GM23338 (cell line): ENCODE results near the gene TNFAIP8L1. TPM values are rescaled to one million over a fixed set of nuclear protein-coding genes. Genes with fewer than 3 reads are reported as not detected.

Experiments
- ATAC-seq: fragments of 200-7000 bp; cut with Tn5 transposase; 3 replicates; pipeline ENCODE4 v1.9.1; 2020
- DNase-seq: peaks from one replicate; pipeline ENCODE4 v3.0.0-alpha.2; 2015; ENCODE audit warnings: low spot score
- H2AFZ ChIP-seq: fragments of 200-600 bp; sonication (generic); 2 replicates; pipeline ENCODE4 v1.8.0; 2016; ENCODE audit warnings: antibody characterized with exemption, mild to moderate bottlenecking, moderate library complexity
- H3F3A ChIP-seq: fragments of 200-600 bp; sonication (generic); replicated peaks from 2 replicates; pipeline ENCODE4 v1.8.0; 2017; ENCODE audit warnings: antibody characterized with exemption, mixed run types, low read depth
- H3K27ac ChIP-seq: fragments of 200-600 bp; sonication (generic); 2 replicates; pipeline ENCODE4 v1.6.1; 2016; ENCODE audit warnings: low read depth
- H3K27me3 ChIP-seq: fragments of 200-600 bp; sonication (generic); 2 replicates; pipeline ENCODE4 v1.8.0; 2016; ENCODE audit warnings: mild to moderate bottlenecking, mixed run types, moderate library complexity; ENCODE audit not compliant: insufficient read depth
- H3K36me3 ChIP-seq: fragments of 200-600 bp; sonication (generic); 2 replicates; pipeline ENCODE4 v1.8.0; 2016; ENCODE audit warnings: mild to moderate bottlenecking; ENCODE audit not compliant: insufficient read depth
- H3K4me1 ChIP-seq: fragments of 200-600 bp; sonication (generic); 2 replicates; pipeline ENCODE4 v1.8.0; 2016; ENCODE audit warnings: mild to moderate bottlenecking, moderate library complexity; ENCODE audit not compliant: insufficient read depth
- H3K4me2 ChIP-seq: fragments of 200-600 bp; sonication (generic); 2 replicates; pipeline ENCODE4 v1.7.1; 2017; ENCODE audit warnings: mixed run types
- H3K4me3 ChIP-seq: fragments of 200-600 bp; sonication (generic); 2 replicates; pipeline ENCODE4 v1.6.1; 2016; ENCODE audit warnings: mixed run types
- H3K79me2 ChIP-seq: fragments of 200-600 bp; sonication (generic); replicated peaks from 2 replicates; pipeline ENCODE4 v1.8.0; 2017; ENCODE audit warnings: mild to moderate bottlenecking; ENCODE audit not compliant: insufficient read depth
- H3K9me2 ChIP-seq: fragments of 200-600 bp; sonication (generic); 2 replicates; pipeline ENCODE4 v1.8.0; 2017; ENCODE audit not compliant: insufficient read depth
- H4K20me1 ChIP-seq: fragments of 200-600 bp; sonication (generic); replicated peaks from 2 replicates; pipeline ENCODE4 v1.8.0; 2017; ENCODE audit warnings: mild to moderate bottlenecking; ENCODE audit not compliant: insufficient read depth
- H3K27ac Mint-ChIP-seq: 2 replicates; pipeline ENCODE4 v1.8.0; 2020; ENCODE audit warnings: inconsistent platforms, mild to moderate bottlenecking, moderate library complexity, mixed read lengths
- H3K27me3 Mint-ChIP-seq: 3 replicates; pipeline ENCODE4 v1.8.0; 2022; ENCODE audit warnings: low read depth, mild to moderate bottlenecking, moderate library complexity, mixed read lengths, inconsistent platforms; ENCODE audit not compliant: insufficient read depth, poor library complexity
- H3K36me3 Mint-ChIP-seq: 3 replicates; pipeline ENCODE4 v1.8.0; 2021; ENCODE audit warnings: low read depth, mild to moderate bottlenecking, inconsistent platforms, moderate library complexity, mixed read lengths
- H3K4me1 Mint-ChIP-seq: 3 replicates; pipeline ENCODE4 v1.8.0; 2020; ENCODE audit warnings: mild to moderate bottlenecking, inconsistent platforms, mixed read lengths
- H3K4me3 Mint-ChIP-seq: 3 replicates; pipeline ENCODE4 v1.8.0; 2021; ENCODE audit warnings: moderate library complexity, mild to moderate bottlenecking, inconsistent platforms, mixed read lengths
- H3K9me3 Mint-ChIP-seq: 3 replicates; pipeline ENCODE4 v1.8.0; 2020; ENCODE audit warnings: moderate library complexity, mild to moderate bottlenecking, inconsistent platforms, mixed read lengths
- NANOG ChIP-seq: IDR thresholded peaks from 2 replicates; pipeline ENCODE4 v1.6.1; 2016; ENCODE audit warnings: antibody characterized with exemption, borderline replicate concordance
- REST ChIP-seq: IDR thresholded peaks from one replicate; pipeline ENCODE4 v1.6.1; 2018; ENCODE audit warnings: antibody characterized with exemption; ENCODE audit not compliant: unreplicated experiment
- ZNF114 ChIP-seq: fragments of 250-450 bp; sonication (Bioruptor Pico); IDR thresholded peaks from 2 replicates; pipeline ENCODE4 v1.5.0; 2020; ENCODE audit warnings: mild to moderate bottlenecking, moderate library complexity
- ZNF462 ChIP-seq: fragments of 250-450 bp; sonication (Bioruptor Pico); IDR thresholded peaks from 2 replicates; pipeline ENCODE4 v1.5.0; 2020; ENCODE audit warnings: mild to moderate bottlenecking, moderate library complexity
- polyA plus RNA-seq: library from polyadenylated mRNA; unstranded; fragments of >200 nt; fragmentation: Nextera tagmentation; extraction: Ambion mirVana; gene quantifications from 2 replicates; pipeline ENCODE4 v1.2.1, GENCODE V29; 2016
- total RNA-seq: library from RNA; depleted of rRNA; stranded (reverse); fragments of >200 nt; shearing (Covaris generic); gene quantifications from 2 replicates; pipeline ENCODE4 v1.2.3, GENCODE V29; 2014

The TNFAIP8L1 gene
- total and polyA plus RNA-seq, 2 experiments from 2014 or later, result 2.7 to 4.1 TPM

- no peak overlapping the region for H3K4me3 Mint-ChIP-seq
- no peak for TF ChIP-seq REST
- TF ChIP-seq ZNF114, result no peak
- no peak for TF ChIP-seq ZNF462 (CRISPR knock-in tag)
- no peak for TF ChIP-seq NANOG
- 0 out of 2 replicates have a peak, but pooled peaks cover 3% of the 10 kb centered on the region for H3F3A ChIP-seq
- no peak overlapping the region for H2AFZ ChIP-seq
- no peaks in the 10 kb centered on the region for H3K4me1 ChIP-seq
- peaks cover 46% of the 10 kb centered on the region for H3K36me3 Mint-ChIP-seq
- DNase-seq (no peak), ATAC-seq (no peak)
- no peak overlapping the region for H3K4me2 ChIP-seq
- peaks cover 6% of the 10 kb centered on the region for H3K27me3 Mint-ChIP-seq
- H3K4me1 Mint-ChIP-seq, result no peaks in the 10 kb centered on the region
- no peaks in the 10 kb centered on the region for H3K27me3 ChIP-seq
- H3K9me3 Mint-ChIP-seq, result no peaks in the 10 kb centered on the region
- peaks cover 4% of the 10 kb centered on the region; the same call in 1 of the 2 replicates for H4K20me1 ChIP-seq
- no peaks in the 10 kb centered on the region for H3K79me2 ChIP-seq
- H3K27ac ChIP-seq, result no peak overlapping the region
- H3K36me3 ChIP-seq, result peaks cover 8% of the 10 kb centered on the region; the same call in 1 of the 2 replicates
- no peak overlapping the region for H3K4me3 ChIP-seq
- H3K9me2 ChIP-seq, result no peaks in the 10 kb centered on the region
- no peak overlapping the region for H3K27ac Mint-ChIP-seq
Measured at GRCh38 chr19:4702764-4703163, 63.4 kb downstream of the TNFAIP8L1 start.
